KMS-11 (cell line): ENCODE data around the gene SAMD4B.

Source experiments
- H2AFZ ChIP-seq: fragments of 200-600 bp; sonication (generic); 2 replicates; pipeline ENCODE4 v1.6.1; 2016; ENCODE audit warnings: antibody characterized with exemption, mixed run types, low read depth
- H3K27ac ChIP-seq: fragments of 200-600 bp; sonication (generic); 2 replicates; pipeline ENCODE4 v1.6.1; 2016; ENCODE audit warnings: mild to moderate bottlenecking, mixed run types
- H3K27me3 ChIP-seq: fragments of 200-600 bp; sonication (generic); 2 replicates; pipeline ENCODE4 v1.6.1; 2017; ENCODE audit warnings: mild to moderate bottlenecking, low read depth, mixed run types, moderate library complexity; ENCODE audit not compliant: insufficient read depth
- H3K36me3 ChIP-seq: fragments of 200-600 bp; sonication (generic); 2 replicates; pipeline ENCODE4 v1.6.1; 2017; ENCODE audit warnings: mild to moderate bottlenecking, mixed run types; ENCODE audit not compliant: insufficient read depth
- H3K4me1 ChIP-seq: fragments of 200-600 bp; sonication (generic); 2 replicates; pipeline ENCODE4 v1.6.1; 2016; ENCODE audit warnings: mild to moderate bottlenecking, low read depth, mixed run types; ENCODE audit not compliant: poor library complexity, severe bottlenecking
- H3K4me2 ChIP-seq: fragments of 200-600 bp; sonication (generic); 2 replicates; pipeline ENCODE4 v1.7.0; 2016; ENCODE audit warnings: mild to moderate bottlenecking, mixed run types
- H3K4me3 ChIP-seq: fragments of 200-600 bp; sonication (generic); IDR thresholded peaks from 2 replicates; pipeline ENCODE4 v1.6.1; 2017; ENCODE audit warnings: low read depth, low read length, mixed read lengths; ENCODE audit not compliant: insufficient read depth
- H3K79me2 ChIP-seq: fragments of 200-600 bp; sonication (generic); 2 replicates; pipeline ENCODE4 v1.6.1; 2016; ENCODE audit warnings: low read depth, mixed run types; ENCODE audit not compliant: insufficient read depth
- H3K9ac ChIP-seq: fragments of 200-600 bp; sonication (generic); 2 replicates; pipeline ENCODE4 v1.6.1; 2016; ENCODE audit warnings: mild to moderate bottlenecking, mixed run types
- H4K20me1 ChIP-seq: fragments of 200-600 bp; sonication (generic); 2 replicates; pipeline ENCODE4 v1.6.1; 2016; ENCODE audit warnings: mild to moderate bottlenecking, mixed run types; ENCODE audit not compliant: insufficient read depth
- TF ChIP-seq, protein P1 (sequence below): fragments of 200-600 bp; sonication (generic); conservative IDR thresholded peaks from 2 replicates; pipeline ENCODE4 v1.6.1; 2017; ENCODE audit warnings: low read depth, mild to moderate bottlenecking, antibody characterized with exemption, low read length, moderate library complexity, mixed read lengths

Gene SAMD4B

GRCh38 chr19:39412867-39413271 lies 70.6 kb downstream of the SAMD4B start:
- H3K4me1 ChIP-seq: peaks cover 25% of the 10 kb centered on the region
- peaks cover 14% of the 10 kb centered on the region for H3K79me2 ChIP-seq
- H2AFZ ChIP-seq: peak overlapping the region; percentile 77

GRCh38 chr19:39413272-39413910 lies 71.2 kb downstream of the SAMD4B start:
- no peak overlapping the region for H3K4me3 ChIP-seq
- peak overlapping the region; percentile 63; the same call in 1 of the 2 replicates for H3K9ac ChIP-seq
- no peaks in the 10 kb centered on the region for H4K20me1 ChIP-seq
- H3K4me1 ChIP-seq: peaks cover 25% of the 10 kb centered on the region
- TF ChIP-seq, protein P1, sequence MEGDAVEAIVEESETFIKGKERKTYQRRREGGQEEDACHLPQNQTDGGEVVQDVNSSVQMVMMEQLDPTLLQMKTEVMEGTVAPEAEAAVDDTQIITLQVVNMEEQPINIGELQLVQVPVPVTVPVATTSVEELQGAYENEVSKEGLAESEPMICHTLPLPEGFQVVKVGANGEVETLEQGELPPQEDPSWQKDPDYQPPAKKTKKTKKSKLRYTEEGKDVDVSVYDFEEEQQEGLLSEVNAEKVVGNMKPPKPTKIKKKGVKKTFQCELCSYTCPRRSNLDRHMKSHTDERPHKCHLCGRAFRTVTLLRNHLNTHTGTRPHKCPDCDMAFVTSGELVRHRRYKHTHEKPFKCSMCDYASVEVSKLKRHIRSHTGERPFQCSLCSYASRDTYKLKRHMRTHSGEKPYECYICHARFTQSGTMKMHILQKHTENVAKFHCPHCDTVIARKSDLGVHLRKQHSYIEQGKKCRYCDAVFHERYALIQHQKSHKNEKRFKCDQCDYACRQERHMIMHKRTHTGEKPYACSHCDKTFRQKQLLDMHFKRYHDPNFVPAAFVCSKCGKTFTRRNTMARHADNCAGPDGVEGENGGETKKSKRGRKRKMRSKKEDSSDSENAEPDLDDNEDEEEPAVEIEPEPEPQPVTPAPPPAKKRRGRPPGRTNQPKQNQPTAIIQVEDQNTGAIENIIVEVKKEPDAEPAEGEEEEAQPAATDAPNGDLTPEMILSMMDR: no peak
- peak overlapping the region; percentile 77; the same call in 1 of the 2 replicates for H2AFZ ChIP-seq
- H3K27me3 ChIP-seq: no peaks in the 10 kb centered on the region
- H3K79me2 ChIP-seq: peaks cover 9% of the 10 kb centered on the region
- no peak overlapping the region for H3K27ac ChIP-seq
- no peaks in the 10 kb centered on the region for H3K36me3 ChIP-seq
- peak overlapping the region; percentile 79 for H3K4me2 ChIP-seq

More at GRCh38 chr19:39412867-39413271, 70.6 kb downstream of the SAMD4B start:
- peak overlapping the region; percentile 79 for H3K4me2 ChIP-seq
- TF ChIP-seq, protein P1: peak; percentile 86
- H3K36me3 ChIP-seq: no peaks in the 10 kb centered on the region
- peak overlapping the region; percentile 63 for H3K9ac ChIP-seq
- no peak overlapping the region for H3K4me3 ChIP-seq
- H3K27me3 ChIP-seq: no peaks in the 10 kb centered on the region
- no peaks in the 10 kb centered on the region for H4K20me1 ChIP-seq
- H3K27ac ChIP-seq: no peak overlapping the region

- Histone ChIP-seq H3K4me2 (no peak overlapping the region), H3K27ac (no peak overlapping the region), H3K9ac (no peak overlapping the region), H3K4me1 (peaks cover 20% of the 10 kb centered on the region), H3K79me2 (0 out of 2 replicates have a peak, but pooled peaks cover 3% of the 10 kb centered on the region), H3K27me3 (no peaks in the 10 kb centered on the region), H2AFZ (no peak overlapping the region), H3K36me3 (no peaks in the 10 kb centered on the region), H3K4me3 (no peak overlapping the region), H4K20me1 (no peaks in the 10 kb centered on the region)
- TF ChIP-seq, protein P1: no peak
These were observed 71.8 kb downstream of the SAMD4B start for GRCh38 chr19:39413911-39414608.

DNA sequence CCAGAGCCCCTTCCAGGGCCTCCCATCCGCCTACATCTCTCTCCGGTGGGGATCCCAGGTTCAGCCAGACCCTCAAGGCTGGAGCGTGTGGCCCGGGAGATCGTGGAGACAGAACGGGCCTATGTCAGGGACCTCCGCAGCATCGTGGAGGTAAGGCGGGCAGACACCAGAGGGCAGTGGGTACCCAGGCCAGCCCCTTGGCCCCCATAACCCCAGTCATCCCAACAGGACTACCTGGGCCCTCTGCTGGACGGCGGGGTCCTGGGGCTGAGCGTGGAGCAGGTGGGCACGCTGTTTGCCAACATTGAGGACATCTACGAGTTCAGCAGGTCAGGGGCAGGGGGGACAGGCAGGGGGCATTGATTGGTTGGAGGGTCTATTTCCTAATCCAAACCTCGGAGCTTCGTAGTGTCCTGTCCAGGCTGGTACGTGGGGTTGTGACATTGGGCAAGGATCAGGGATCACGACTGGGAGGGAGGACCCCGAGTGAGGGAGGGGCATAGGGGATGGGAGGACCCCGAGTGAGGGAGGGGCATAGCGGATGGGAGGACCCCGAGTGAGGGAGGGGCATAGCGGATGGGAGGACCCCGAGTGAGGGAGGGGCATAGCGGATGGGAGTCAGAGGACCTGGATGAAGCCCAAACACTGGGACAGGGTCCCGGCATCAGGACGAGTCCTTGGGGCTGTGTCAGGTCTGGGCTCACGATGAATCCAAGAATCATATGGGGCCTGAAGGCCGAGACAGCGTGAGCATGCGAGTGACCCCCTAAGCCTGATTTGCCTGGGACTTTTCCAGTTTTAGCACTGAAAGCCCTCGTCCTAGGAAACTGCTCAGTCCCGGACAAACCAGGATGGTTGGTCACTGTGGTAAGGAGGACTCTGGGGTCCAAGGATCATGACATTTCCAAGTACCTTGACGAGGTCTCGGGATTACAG lies 73.2 kb downstream of the SAMD4B start:
- Histone ChIP-seq H3K9ac (no peak overlapping the region), H4K20me1 (no peaks in the 10 kb centered on the region), H2AFZ (no peak overlapping the region), H3K36me3 (no peaks in the 10 kb centered on the region), H3K79me2 (no peaks in the 10 kb centered on the region), H3K27me3 (no peaks in the 10 kb centered on the region), H3K27ac (no peak overlapping the region), H3K4me1 (peaks cover 14% of the 10 kb centered on the region), H3K4me3 (no peak overlapping the region), H3K4me2 (no peak overlapping the region)
- TF ChIP-seq, protein P1: no peak
